Hepatocyte (in vitro differentiated cells): ENCODE results near the gene MTHFD1L. TPM values are rescaled to one million over a fixed set of nuclear protein-coding genes. Genes with fewer than 3 reads are reported as not detected.

Experiments
- DNase-seq: peaks from one replicate; pipeline ENCODE4 v3.0.0-alpha.2; 2016; ENCODE audit warnings: low spot score
- H2AFZ ChIP-seq: fragments of 200-600 bp; sonication (generic); 2 replicates; pipeline ENCODE4 v1.6.0; 2016; ENCODE audit warnings: antibody characterized with exemption, mild to moderate bottlenecking
- H3K27ac ChIP-seq: fragments of 200-600 bp; sonication (generic); 2 replicates; pipeline ENCODE4 v1.5.1; 2016; ENCODE audit warnings: mild to moderate bottlenecking
- H3K27me3 ChIP-seq: fragments of 200-600 bp; sonication (generic); 2 replicates; pipeline ENCODE4 v1.6.1; 2016
- H3K36me3 ChIP-seq: fragments of 200-600 bp; sonication (generic); replicated peaks from 2 replicates; pipeline ENCODE4 v1.5.1; 2016; ENCODE audit warnings: low read depth; ENCODE audit not compliant: insufficient read depth
- H3K4me1 ChIP-seq: fragments of 200-600 bp; sonication (generic); 2 replicates; pipeline ENCODE4 v1.5.1; 2016; ENCODE audit warnings: mild to moderate bottlenecking, moderate library complexity; ENCODE audit not compliant: insufficient read depth
- H3K4me2 ChIP-seq: fragments of 200-600 bp; sonication (generic); 2 replicates; pipeline ENCODE4 v1.6.0; 2016
- H3K4me3 ChIP-seq: fragments of 200-600 bp; sonication (generic); 2 replicates; pipeline ENCODE4 v1.5.1; 2016; ENCODE audit warnings: mild to moderate bottlenecking
- H3K79me2 ChIP-seq: fragments of 200-600 bp; sonication (generic); 2 replicates; pipeline ENCODE4 v1.6.0; 2017; ENCODE audit warnings: mild to moderate bottlenecking
- H3K9me2 ChIP-seq: fragments of 200-600 bp; sonication (generic); replicated peaks from 2 replicates; pipeline ENCODE4 v1.6.0; 2017; ENCODE audit warnings: mild to moderate bottlenecking; ENCODE audit not compliant: insufficient read depth
- H3K9me3 ChIP-seq: fragments of 200-600 bp; sonication (generic); 2 replicates; pipeline ENCODE4 v1.5.1; 2016; ENCODE audit warnings: low read depth, mild to moderate bottlenecking
- H4K20me1 ChIP-seq: fragments of 200-600 bp; sonication (generic); 2 replicates; pipeline ENCODE4 v1.6.0; 2016; ENCODE audit warnings: mild to moderate bottlenecking; ENCODE audit not compliant: insufficient read depth, poor library complexity, severe bottlenecking
- EZH2 ChIP-seq: fragments of 200-600 bp; sonication (generic); IDR thresholded peaks from 2 replicates; pipeline ENCODE4 v1.6.1; 2016; ENCODE audit warnings: antibody characterized with exemption, mild to moderate bottlenecking, borderline replicate concordance
- EZH2phosphoT487 ChIP-seq: fragments of 200-600 bp; sonication (generic); IDR thresholded peaks from one replicate; pipeline ENCODE4 v1.6.1; 2018; ENCODE audit warnings: antibody characterized with exemption, mild to moderate bottlenecking, low read depth, moderate library complexity; ENCODE audit not compliant: unreplicated experiment, severe bottlenecking
- WGBS: methylation state at CpG from one replicate; pipeline ENCODE4 v1.1.6; 2016; ENCODE audit warnings: low lambda C conversion rate; ENCODE audit errors: missing lambda C conversion rate; 5-methylcytosine and 5-hydroxymethylcytosine counted together
- polyA plus RNA-seq: library from polyadenylated mRNA; unstranded; fragments of >200 nt; fragmentation: Nextera tagmentation; extraction: Ambion mirVana; gene quantifications from 2 replicates; pipeline ENCODE4 v1.2.1, GENCODE V29; 2016
- total RNA-seq: library from RNA; depleted of rRNA; stranded (reverse); fragments of >200 nt; gene quantifications from 2 replicates; pipeline ENCODE4 v1.2.3, GENCODE V29; 2014
- TF ChIP-seq, protein P1 (sequence below): fragments of 200-600 bp; sonication (generic); IDR thresholded peaks from 2 replicates; pipeline ENCODE4 v1.5.1; 2016; ENCODE audit warnings: antibody characterized with exemption, mild to moderate bottlenecking; ENCODE audit not compliant: poor library complexity

Gene MTHFD1L
- total and polyA plus RNA-seq, 2 experiments from 2014 or later = 28.4 to 30.8 TPM

DNA sequence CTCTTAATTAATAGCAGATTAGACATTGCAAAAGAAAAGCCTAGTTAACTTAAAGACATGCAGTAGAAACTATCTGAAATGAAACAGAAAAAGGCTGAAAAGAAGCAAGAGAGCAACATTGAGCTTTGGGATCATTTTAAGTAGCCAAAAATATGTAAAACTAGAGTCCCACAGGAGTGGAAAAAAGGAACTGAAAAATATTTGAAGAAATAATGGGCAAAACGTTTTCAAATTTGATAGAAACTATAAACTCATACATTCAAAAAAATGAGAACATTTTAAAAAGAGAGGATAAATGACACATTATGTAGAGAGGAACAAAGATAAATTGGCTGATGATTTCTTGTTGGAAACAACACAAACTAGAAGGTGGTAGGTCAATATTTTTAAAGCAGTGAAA, 208.2 kb downstream of the MTHFD1L start:
- no peak for DNase-seq
- Histone ChIP-seq H3K79me2 (no peaks in the 10 kb centered on the region), H3K9me3 (no peaks in the 10 kb centered on the region), H3K4me1 (peaks cover 9% of the 10 kb centered on the region), H3K9me2 (no peaks in the 10 kb centered on the region), H3K27me3 (no peaks in the 10 kb centered on the region), H2AFZ (no peak overlapping the region), H3K4me2 (no peak overlapping the region), H3K36me3 (no peaks in the 10 kb centered on the region), H3K27ac (no peak overlapping the region), H4K20me1 (no peaks in the 10 kb centered on the region), H3K4me3 (no peak overlapping the region)
- 55% methylated on average over 1 of the region's 1 CpG for WGBS
- TF ChIP-seq EZH2 (no peak), EZH2phosphoT487 (no peak)
- TF ChIP-seq, protein P1, sequence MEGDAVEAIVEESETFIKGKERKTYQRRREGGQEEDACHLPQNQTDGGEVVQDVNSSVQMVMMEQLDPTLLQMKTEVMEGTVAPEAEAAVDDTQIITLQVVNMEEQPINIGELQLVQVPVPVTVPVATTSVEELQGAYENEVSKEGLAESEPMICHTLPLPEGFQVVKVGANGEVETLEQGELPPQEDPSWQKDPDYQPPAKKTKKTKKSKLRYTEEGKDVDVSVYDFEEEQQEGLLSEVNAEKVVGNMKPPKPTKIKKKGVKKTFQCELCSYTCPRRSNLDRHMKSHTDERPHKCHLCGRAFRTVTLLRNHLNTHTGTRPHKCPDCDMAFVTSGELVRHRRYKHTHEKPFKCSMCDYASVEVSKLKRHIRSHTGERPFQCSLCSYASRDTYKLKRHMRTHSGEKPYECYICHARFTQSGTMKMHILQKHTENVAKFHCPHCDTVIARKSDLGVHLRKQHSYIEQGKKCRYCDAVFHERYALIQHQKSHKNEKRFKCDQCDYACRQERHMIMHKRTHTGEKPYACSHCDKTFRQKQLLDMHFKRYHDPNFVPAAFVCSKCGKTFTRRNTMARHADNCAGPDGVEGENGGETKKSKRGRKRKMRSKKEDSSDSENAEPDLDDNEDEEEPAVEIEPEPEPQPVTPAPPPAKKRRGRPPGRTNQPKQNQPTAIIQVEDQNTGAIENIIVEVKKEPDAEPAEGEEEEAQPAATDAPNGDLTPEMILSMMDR = no peak

DNA sequence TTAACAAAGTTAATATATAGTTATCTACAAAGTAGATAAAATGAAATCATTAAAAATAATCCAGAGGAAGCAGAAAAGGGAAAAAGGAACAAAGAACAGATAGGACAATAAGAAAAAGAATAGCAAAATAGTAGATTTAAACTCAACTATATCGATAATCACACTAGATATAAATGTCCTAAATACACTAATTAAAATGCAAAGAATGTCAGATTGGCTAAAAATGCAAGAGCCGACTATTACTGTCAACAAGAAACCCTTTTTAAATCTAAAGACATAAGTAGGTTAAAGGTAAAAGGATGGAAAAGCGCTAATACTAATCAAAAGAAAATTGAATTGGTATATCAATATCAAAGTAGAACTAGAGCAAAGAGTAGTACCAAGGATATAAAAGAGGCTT, 209.5 kb downstream of the MTHFD1L start:
- no peaks in the 10 kb centered on the region for H3K36me3 ChIP-seq
- no peaks in the 10 kb centered on the region for H4K20me1 ChIP-seq
- H3K9me3 ChIP-seq = no peaks in the 10 kb centered on the region
- H3K27ac ChIP-seq = no peak overlapping the region
- H3K9me2 ChIP-seq = no peaks in the 10 kb centered on the region
- peaks cover 8% of the 10 kb centered on the region for H3K4me1 ChIP-seq
- WGBS = 98% methylated on average over 3 of the region's 3 CpGs
- no peak for DNase-seq
- no peak overlapping the region for H3K4me3 ChIP-seq
- H3K27me3 ChIP-seq = no peaks in the 10 kb centered on the region
- no peak overlapping the region for H3K4me2 ChIP-seq
- TF ChIP-seq EZH2 = no peak
- TF ChIP-seq, protein P1 = no peak
- no peak for TF ChIP-seq EZH2phosphoT487
- H2AFZ ChIP-seq = no peak overlapping the region
- H3K79me2 ChIP-seq = no peaks in the 10 kb centered on the region

- Histone ChIP-seq H3K27ac (no peak overlapping the region), H3K4me1 (peaks cover 4% of the 10 kb centered on the region), H3K79me2 (no peaks in the 10 kb centered on the region), H3K4me3 (no peak overlapping the region), H3K9me3 (no peaks in the 10 kb centered on the region), H3K27me3 (no peaks in the 10 kb centered on the region), H3K4me2 (no peak overlapping the region), H3K36me3 (no peaks in the 10 kb centered on the region), H4K20me1 (no peaks in the 10 kb centered on the region), H2AFZ (no peak overlapping the region), H3K9me2 (no peaks in the 10 kb centered on the region)
- no peak for TF ChIP-seq EZH2phosphoT487
- no peak for TF ChIP-seq EZH2
- 85% methylated on average over 2 of the region's 2 CpGs for WGBS
- no peak for DNase-seq
Observed at GRCh38 chr6:151075527-151075926, 210.0 kb downstream of the MTHFD1L start.

- H3K27me3 ChIP-seq = no peaks in the 10 kb centered on the region
Observed at GRCh38 chr6:151075930-151076555, 210.5 kb downstream of the MTHFD1L start.

More at GRCh38 chr6:151075930-151076555, 210.5 kb downstream of the MTHFD1L start:
- Histone ChIP-seq H3K4me3 (no peak overlapping the region), H2AFZ (no peak overlapping the region), H3K36me3 (no peaks in the 10 kb centered on the region), H3K27ac (no peak overlapping the region), H4K20me1 (no peaks in the 10 kb centered on the region), H3K4me2 (no peak overlapping the region), H3K9me2 (no peaks in the 10 kb centered on the region), H3K4me1 (no peaks in the 10 kb centered on the region), H3K9me3 (no peaks in the 10 kb centered on the region), H3K79me2 (no peaks in the 10 kb centered on the region)
- WGBS = 91% methylated on average over 5 of the region's 5 CpGs
- TF ChIP-seq, protein P1 = no peak
- no peak for TF ChIP-seq EZH2phosphoT487
- TF ChIP-seq EZH2 = no peak
- DNase-seq = no peak
